MM.1S (cell line): Measurements from ENCODE around the gene RET.

Experiments
- EZH2 ChIP-seq: fragments of 300-600 bp; sonication (generic); optimal IDR thresholded peaks from 2 replicates; pipeline ENCODE3; 2017; ENCODE audit warnings: low read depth, mild to moderate bottlenecking, antibody characterized with exemption, low read length, mixed read lengths
- EZH2phosphoT487 ChIP-seq: fragments of 300-600 bp; sonication (generic); IDR thresholded peaks from 2 replicates; pipeline ENCODE4 v1.6.1; 2018; ENCODE audit warnings: antibody characterized with exemption, low read length
- TF ChIP-seq, protein P1 (sequence below): fragments of 300-600 bp; sonication (generic); IDR thresholded peaks from 2 replicates; pipeline ENCODE4 v1.5.1; 2016; ENCODE audit warnings: antibody characterized with exemption, low read length, mixed read lengths

GRCh38 chr10:43083764-43084163 is 6.9 kb downstream of the RET start:
- TF ChIP-seq, protein P1, sequence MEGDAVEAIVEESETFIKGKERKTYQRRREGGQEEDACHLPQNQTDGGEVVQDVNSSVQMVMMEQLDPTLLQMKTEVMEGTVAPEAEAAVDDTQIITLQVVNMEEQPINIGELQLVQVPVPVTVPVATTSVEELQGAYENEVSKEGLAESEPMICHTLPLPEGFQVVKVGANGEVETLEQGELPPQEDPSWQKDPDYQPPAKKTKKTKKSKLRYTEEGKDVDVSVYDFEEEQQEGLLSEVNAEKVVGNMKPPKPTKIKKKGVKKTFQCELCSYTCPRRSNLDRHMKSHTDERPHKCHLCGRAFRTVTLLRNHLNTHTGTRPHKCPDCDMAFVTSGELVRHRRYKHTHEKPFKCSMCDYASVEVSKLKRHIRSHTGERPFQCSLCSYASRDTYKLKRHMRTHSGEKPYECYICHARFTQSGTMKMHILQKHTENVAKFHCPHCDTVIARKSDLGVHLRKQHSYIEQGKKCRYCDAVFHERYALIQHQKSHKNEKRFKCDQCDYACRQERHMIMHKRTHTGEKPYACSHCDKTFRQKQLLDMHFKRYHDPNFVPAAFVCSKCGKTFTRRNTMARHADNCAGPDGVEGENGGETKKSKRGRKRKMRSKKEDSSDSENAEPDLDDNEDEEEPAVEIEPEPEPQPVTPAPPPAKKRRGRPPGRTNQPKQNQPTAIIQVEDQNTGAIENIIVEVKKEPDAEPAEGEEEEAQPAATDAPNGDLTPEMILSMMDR: no peak
- no peak for TF ChIP-seq EZH2phosphoT487
- TF ChIP-seq EZH2: no peak
